Measurements from ENCODE around the gene TYRO3.

TYRO3 gene

GRCh38 chr15:41558400-41559238 is at the start of gene TYRO3:
TYRO3 (plus strand) TSS chr15:41559212; CDS start chr15:41559258, 46 bp downstream.
- ATAC-seq (replicated peaks) (peak; percentile 38 to 48), DNase-seq (no peak)
- Mint-ChIP-seq H3K36me3 (peaks cover 0 to 4% of the 10 kb centered on the region in 2 donors), H3K9me3 (no peaks in the 10 kb centered on the region), H3K4me3 (peak within 1 kb of the TSS; percentile 86 to 93), H3K27ac (peak within 1 kb of the TSS; percentile 74), H3K27me3 (peaks cover 56 to 70% of the 10 kb centered on the region in 2 donors), H3K4me1 (peaks cover 28% of the 10 kb centered on the region in 2 donors)

DNA sequence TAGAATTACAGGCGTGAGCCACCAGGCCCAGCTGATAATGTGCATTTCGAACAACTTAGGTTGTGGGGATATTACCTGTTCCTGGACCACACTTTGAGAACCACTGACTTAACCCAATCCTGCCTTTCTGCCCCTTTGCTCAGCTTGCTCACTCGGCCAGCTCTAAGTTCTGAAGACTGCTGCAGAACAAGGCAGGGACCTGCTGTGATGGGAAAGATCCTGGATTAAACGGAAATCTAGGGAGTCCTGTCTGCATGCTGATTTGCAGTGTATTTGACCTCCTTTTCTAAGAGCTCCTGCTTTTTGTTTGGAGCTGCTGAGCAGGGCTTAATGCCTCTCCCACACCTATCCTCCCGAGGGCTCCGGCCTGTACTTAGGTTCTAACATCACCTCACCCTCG is 48.3 kb upstream of the TYRO3 start:
- Mint-ChIP-seq H3K9me3 (no peaks in the 10 kb centered on the region), H3K4me3 (no peak overlapping the region), H3K36me3 (peaks cover 0 to under 1% of the 10 kb centered on the region in 2 donors), H3K27ac (no peak overlapping the region), H3K4me1 (peaks cover 20 to 24% of the 10 kb centered on the region in 2 donors), H3K27me3 (peaks cover 11 to 38% of the 10 kb centered on the region in 2 donors)
- no peak for DNase-seq
- ATAC-seq (replicated peaks) = no peak

GRCh38 chr15:41511331-41511898 is 47.6 kb upstream of the TYRO3 start:
- Mint-ChIP-seq H3K27ac (no peak overlapping the region), H3K36me3 (peaks cover 2 to 7% of the 10 kb centered on the region in 2 donors), H3K27me3 (peaks cover 11 to 38% of the 10 kb centered on the region in 2 donors), H3K4me3 (peak overlapping the region in 1 of 2 donors; percentile 86), H3K4me1 (peaks cover 20 to 24% of the 10 kb centered on the region in 2 donors), H3K9me3 (no peaks in the 10 kb centered on the region)
- ATAC-seq (replicated peaks) (no peak), DNase-seq (no peak)

- no peak for ATAC-seq (replicated peaks)
- DNase-seq = no peak
- H3K9me3 Mint-ChIP-seq = no peaks in the 10 kb centered on the region
- no peak overlapping the region for H3K27ac Mint-ChIP-seq
- peaks cover 20 to 24% of the 10 kb centered on the region in 2 donors for H3K4me1 Mint-ChIP-seq
- peaks cover 7 to 12% of the 10 kb centered on the region in 2 donors for H3K36me3 Mint-ChIP-seq
- peaks cover 11 to 33% of the 10 kb centered on the region in 2 donors for H3K27me3 Mint-ChIP-seq
- peak overlapping the region; percentile 86 for H3K4me3 Mint-ChIP-seq
Measured at GRCh38 chr15:41511899-41512369, 47.1 kb upstream of the TYRO3 start.

DNA sequence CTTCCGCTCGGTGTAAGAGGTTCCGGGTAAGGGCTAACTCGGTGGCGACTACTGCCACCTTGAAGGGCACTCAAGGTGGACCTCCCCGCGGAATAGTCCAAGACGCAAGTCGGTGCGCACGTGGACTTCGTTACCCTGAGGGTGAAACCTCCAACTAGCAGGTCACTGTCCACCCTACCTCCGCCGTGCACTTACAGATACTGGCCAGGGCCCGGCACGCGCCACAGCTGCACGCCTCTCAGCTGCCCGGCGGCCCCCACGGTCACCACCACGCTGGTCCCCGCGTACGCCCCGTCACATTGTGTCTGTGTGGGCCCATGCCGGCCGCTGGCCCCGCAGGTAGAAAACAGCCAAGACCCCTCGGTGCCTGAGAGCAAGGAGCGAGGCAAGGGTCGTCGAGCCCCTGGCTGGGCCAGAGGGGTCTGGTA is 46.5 kb upstream of the TYRO3 start:
- Mint-ChIP-seq H3K9me3 (no peaks in the 10 kb centered on the region), H3K27me3 (peaks cover 11 to 27% of the 10 kb centered on the region in 2 donors), H3K27ac (peak overlapping the region; percentile 87), H3K4me3 (peak overlapping the region; percentile 86), H3K36me3 (peaks cover 13 to 17% of the 10 kb centered on the region in 2 donors), H3K4me1 (peaks cover 20 to 24% of the 10 kb centered on the region in 2 donors)
- DNase-seq = no peak
- ATAC-seq (replicated peaks) = peak in 1 of 2 donors; percentile 15

DNA sequence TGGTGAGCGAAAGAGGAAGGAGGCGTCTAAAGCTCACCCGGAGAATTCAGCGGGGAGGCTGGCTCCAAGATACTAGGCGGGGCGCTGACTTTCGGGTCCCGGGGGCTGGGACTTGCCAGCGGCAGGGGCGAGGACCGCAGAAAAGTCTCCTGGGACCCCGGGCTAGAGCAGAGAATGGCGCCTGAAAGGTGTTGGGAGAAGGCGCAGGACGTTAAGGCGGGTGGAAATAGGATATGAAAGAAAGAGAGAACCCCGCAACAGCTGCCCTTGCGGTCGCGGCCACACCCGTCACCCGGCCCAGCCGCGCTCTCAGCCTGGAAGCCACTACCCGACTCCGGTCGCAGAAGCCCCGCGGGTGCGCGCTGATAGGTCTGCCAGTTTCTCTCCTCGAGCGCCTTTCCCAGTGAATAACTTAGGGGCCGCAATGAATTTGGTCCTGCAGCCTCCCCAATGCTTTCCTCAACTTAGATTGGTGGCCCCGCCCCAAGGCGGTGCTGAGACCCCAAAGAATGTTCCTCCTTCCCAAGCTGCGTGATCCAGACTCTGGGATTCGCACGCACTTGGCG is 46.0 kb upstream of the TYRO3 start:
- ATAC-seq (replicated peaks) = peak; percentile 60 to 69
- Mint-ChIP-seq H3K27me3 (peaks cover 11 to 27% of the 10 kb centered on the region in 2 donors), H3K4me3 (peak overlapping the region; percentile 86), H3K27ac (peak overlapping the region; percentile 87), H3K36me3 (peaks cover 17 to 21% of the 10 kb centered on the region in 2 donors), H3K4me1 (peaks cover 20 to 24% of the 10 kb centered on the region in 2 donors), H3K9me3 (no peaks in the 10 kb centered on the region)
- DNase-seq = peak; percentile 54

DNA sequence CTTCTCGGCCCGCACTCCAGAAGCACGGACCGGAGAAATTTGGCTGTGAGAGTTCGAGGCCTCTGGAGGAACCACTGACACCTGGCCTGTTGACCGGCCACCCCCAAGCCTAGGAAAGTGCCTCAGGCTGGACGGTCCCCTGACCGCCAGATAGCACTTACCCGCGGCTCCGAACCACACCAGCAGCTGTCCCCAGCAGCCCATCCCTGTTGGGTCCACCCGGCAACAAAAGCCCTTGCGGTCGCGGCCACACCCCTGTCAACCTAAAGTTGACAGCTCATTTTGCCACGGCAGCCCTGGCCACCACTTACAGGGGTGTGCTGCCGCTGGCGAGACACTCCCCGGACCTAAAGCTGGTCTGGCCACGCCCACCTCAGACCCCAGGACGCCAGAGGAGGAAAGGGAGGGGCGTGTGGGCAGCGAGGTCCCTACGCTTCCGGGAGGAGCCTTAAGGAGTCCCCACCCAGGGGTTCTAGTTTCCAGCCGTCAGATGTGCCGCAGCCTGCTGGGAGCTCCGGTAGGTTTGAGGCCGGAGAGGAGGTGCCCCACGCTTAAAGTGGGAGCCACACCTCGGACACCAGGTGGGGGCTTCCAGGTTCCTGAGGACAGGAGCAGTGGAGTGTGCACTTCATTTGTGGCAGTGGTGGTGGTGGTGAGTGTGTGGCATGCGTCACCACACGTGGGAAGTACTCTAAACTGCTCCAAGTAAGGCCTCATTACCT is 45.3 kb upstream of the TYRO3 start, which contains the start of gene LTK:
Gene LTK (minus strand): TSS at position 322 of the 722 bp plus-strand sequence. CDS start 118 bp downstream, at position 204.
- H3K9me3 Mint-ChIP-seq = no peaks in the 10 kb centered on the region

GRCh38 chr15:41517895-41518449 is 41.0 kb upstream of the TYRO3 start:
- no peak overlapping the region for H3K4me3 Mint-ChIP-seq
- peaks cover under 1 to 10% of the 10 kb centered on the region in 2 donors for H3K27me3 Mint-ChIP-seq
- DNase-seq = no peak
- no peak overlapping the region for H3K27ac Mint-ChIP-seq
- H3K4me1 Mint-ChIP-seq = peaks cover 11 to 12% of the 10 kb centered on the region in 2 donors
- ATAC-seq (replicated peaks) = no peak
- no peaks in the 10 kb centered on the region for H3K9me3 Mint-ChIP-seq
- peaks cover 24 to 47% of the 10 kb centered on the region in 2 donors for H3K36me3 Mint-ChIP-seq

More for the DNA sequence above, 45.3 kb upstream of the TYRO3 start, which contains the start of gene LTK:
- Mint-ChIP-seq H3K27me3 (peaks cover 11 to 27% of the 10 kb centered on the region in 2 donors), H3K4me1 (peaks cover 20 to 24% of the 10 kb centered on the region in 2 donors), H3K36me3 (peaks cover 18 to 23% of the 10 kb centered on the region in 2 donors), H3K27ac (peak within 1 kb of the TSS; percentile 87), H3K4me3 (peak within 1 kb of the TSS; percentile 86)
- peak; percentile 25 to 37 for ATAC-seq (replicated peaks)
- no peak for DNase-seq

- Mint-ChIP-seq H3K4me3 (no peak overlapping the region), H3K27ac (no peak overlapping the region), H3K36me3 (peaks cover 32 to 60% of the 10 kb centered on the region in 2 donors), H3K9me3 (no peaks in the 10 kb centered on the region), H3K27me3 (no peaks in the 10 kb centered on the region), H3K4me1 (peaks cover 0 to 3% of the 10 kb centered on the region in 2 donors)
- DNase-seq = no peak
- no peak for ATAC-seq (replicated peaks)
Measured at GRCh38 chr15:41520636-41521035, 38.4 kb upstream of the TYRO3 start.

DNA sequence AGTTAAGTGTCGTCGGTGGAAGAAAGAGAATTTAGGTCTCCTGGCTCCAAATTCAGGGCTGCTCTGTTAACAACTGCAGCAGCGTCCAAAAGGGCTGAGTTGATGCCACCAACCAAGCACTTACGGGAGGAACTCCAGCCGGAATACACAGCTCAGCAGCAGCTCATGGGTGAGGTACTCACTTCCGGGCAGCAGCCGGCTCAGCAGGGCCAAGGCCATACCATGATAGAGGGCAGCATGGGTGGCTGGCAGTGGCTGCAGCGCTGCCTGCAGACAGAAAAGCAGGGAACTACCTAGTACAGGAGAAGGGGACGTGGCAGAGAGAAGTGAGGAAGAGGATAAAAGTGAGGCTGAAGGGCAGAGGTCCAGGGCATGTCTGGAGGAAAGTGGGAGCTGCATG is 37.4 kb upstream of the TYRO3 start:
- ATAC-seq (replicated peaks) = no peak
- DNase-seq = no peak
- Mint-ChIP-seq H3K27ac (peak overlapping the region; percentile 15), H3K27me3 (no peaks in the 10 kb centered on the region), H3K36me3 (peaks cover 35 to 59% of the 10 kb centered on the region in 2 donors), H3K9me3 (no peaks in the 10 kb centered on the region), H3K4me1 (peaks cover 0 to 3% of the 10 kb centered on the region in 2 donors), H3K4me3 (no peak overlapping the region)

GRCh38 chr15:41523097-41523496 is 35.9 kb upstream of the TYRO3 start:
- Mint-ChIP-seq H3K4me3 (no peak overlapping the region), H3K27ac (no peak overlapping the region), H3K9me3 (no peaks in the 10 kb centered on the region), H3K27me3 (no peaks in the 10 kb centered on the region), H3K4me1 (peaks cover 0 to 3% of the 10 kb centered on the region in 2 donors), H3K36me3 (peaks cover 37 to 59% of the 10 kb centered on the region in 2 donors)
- no peak for ATAC-seq (replicated peaks)
- no peak for DNase-seq

- peaks cover 53 to 68% of the 10 kb centered on the region in 2 donors for H3K36me3 Mint-ChIP-seq
- ATAC-seq (replicated peaks) (no peak), DNase-seq (no peak)
- H3K27me3 Mint-ChIP-seq = no peaks in the 10 kb centered on the region
- peaks cover 13 to 21% of the 10 kb centered on the region in 2 donors for H3K4me1 Mint-ChIP-seq
- H3K9me3 Mint-ChIP-seq = no peaks in the 10 kb centered on the region
- H3K27ac Mint-ChIP-seq = peak overlapping the region; percentile 66
- H3K4me3 Mint-ChIP-seq = no peak overlapping the region
Measured at GRCh38 chr15:41530363-41530956, 28.6 kb upstream of the TYRO3 start.

DNA sequence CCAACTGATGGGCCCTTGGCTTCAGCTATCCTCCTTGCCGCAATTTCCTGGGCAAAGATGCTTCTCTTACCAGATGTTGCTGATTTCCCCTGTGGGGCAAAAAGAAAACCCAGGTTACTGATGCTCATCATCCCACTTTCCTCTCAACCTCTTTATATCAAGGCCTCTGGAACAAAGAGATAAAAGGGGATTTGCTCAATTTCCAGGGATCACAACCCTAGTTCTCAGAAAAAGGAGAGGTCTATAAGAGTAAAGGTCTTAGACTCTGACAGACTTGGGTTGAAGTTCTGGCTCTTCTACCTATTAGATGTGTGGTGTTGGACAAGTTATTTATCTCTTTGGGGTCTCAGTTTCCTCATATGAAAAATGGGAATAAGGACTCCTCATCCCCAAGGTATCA is 23.5 kb upstream of the TYRO3 start:
- H3K4me3 Mint-ChIP-seq = no peak overlapping the region
- peaks cover 11 to 17% of the 10 kb centered on the region in 2 donors for H3K4me1 Mint-ChIP-seq
- H3K9me3 Mint-ChIP-seq = no peaks in the 10 kb centered on the region
- DNase-seq = no peak
- ATAC-seq (replicated peaks) = no peak
- H3K27ac Mint-ChIP-seq = no peak overlapping the region
- H3K27me3 Mint-ChIP-seq = no peaks in the 10 kb centered on the region
- H3K36me3 Mint-ChIP-seq = peaks cover 36 to 50% of the 10 kb centered on the region in 2 donors
